Lower leg skin (tissue), 4 donors: ENCODE measurements around the gene FLNB. TPM values are rescaled to one million over a fixed set of nuclear protein-coding genes. Genes with fewer than 3 reads are reported as not detected.

Source experiments
- DNase-seq, 2 donors: peaks; one replicate each; pipeline ENCODE4 v3.0.0-alpha.2; 2019; ENCODE audit warnings: low spot score in 2 of 2
- H3K4me3 ChIP-seq: fragments of 200-600 bp; sonication (generic); 2 replicates; pipeline ENCODE4 v1.5.1; 2017; ENCODE audit warnings: mild to moderate bottlenecking, low read depth; ENCODE audit not compliant: poor library complexity, severe bottlenecking
- POLR2A ChIP-seq, 2 donors: fragments of 450-650 bp; IDR thresholded peaks; one replicate each; pipeline ENCODE4 v1.6.1; 2016 to 2017; ENCODE audit warnings: antibody characterized with exemption in 2 of 2, mild to moderate bottlenecking in 1 of 2, moderate library complexity in 1 of 2
- WGBS, 2 donors: methylation state at CpG; one replicate each; pipeline ENCODE4 v1.1.5; 2018; 5-methylcytosine and 5-hydroxymethylcytosine counted together
- intact Hi-C: fragments of 100-400 bp; cut with DNase I; formaldehyde crosslinking; loops from one replicate; pipeline ENCODE4 v1.15.0; 2023; ENCODE audit warnings: low total_unique reads
- total RNA-seq, 4 donors: library from RNA; depleted of rRNA; stranded (reverse); fragments of >200 nt; gene quantifications; one replicate each; pipeline ENCODE4 v1.1.0, GENCODE V29; 2016
- TF ChIP-seq, protein P1 (sequence below), 3 donors: fragments of 450-650 bp; IDR thresholded peaks; one replicate each; pipeline ENCODE4 v1.5.1; 2016; ENCODE audit warnings: antibody characterized with exemption in 3 of 3, mild to moderate bottlenecking in 3 of 3, moderate library complexity in 2 of 3

The FLNB gene
- total RNA-seq, 4 donors from 2014 or later: 108 to 155 (median 128) TPM

DNA sequence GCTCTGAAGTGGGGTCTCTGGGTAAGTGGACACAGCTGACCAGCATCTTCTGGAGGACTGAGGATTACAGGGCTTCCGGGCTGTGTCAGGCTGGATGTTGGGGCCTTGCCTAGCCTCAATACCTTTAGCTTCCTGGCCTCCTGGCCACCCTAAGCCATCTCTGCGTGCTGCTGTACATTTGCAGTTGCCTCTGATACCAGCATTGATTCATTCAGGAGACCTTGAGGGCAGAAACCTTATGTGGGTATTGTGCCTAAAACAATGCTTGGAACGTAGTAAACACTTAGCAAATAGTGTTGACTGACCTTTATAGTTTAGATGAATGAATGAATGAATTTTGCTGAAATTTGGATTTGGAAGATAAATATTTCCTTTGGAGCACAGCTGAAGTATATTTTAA is 97.0 kb downstream of the FLNB start:
- intact Hi-C loops: no loop called here
- no peak for TF ChIP-seq POLR2A (IDR thresholded peaks at IDR 0.05)
- TF ChIP-seq, protein P1, sequence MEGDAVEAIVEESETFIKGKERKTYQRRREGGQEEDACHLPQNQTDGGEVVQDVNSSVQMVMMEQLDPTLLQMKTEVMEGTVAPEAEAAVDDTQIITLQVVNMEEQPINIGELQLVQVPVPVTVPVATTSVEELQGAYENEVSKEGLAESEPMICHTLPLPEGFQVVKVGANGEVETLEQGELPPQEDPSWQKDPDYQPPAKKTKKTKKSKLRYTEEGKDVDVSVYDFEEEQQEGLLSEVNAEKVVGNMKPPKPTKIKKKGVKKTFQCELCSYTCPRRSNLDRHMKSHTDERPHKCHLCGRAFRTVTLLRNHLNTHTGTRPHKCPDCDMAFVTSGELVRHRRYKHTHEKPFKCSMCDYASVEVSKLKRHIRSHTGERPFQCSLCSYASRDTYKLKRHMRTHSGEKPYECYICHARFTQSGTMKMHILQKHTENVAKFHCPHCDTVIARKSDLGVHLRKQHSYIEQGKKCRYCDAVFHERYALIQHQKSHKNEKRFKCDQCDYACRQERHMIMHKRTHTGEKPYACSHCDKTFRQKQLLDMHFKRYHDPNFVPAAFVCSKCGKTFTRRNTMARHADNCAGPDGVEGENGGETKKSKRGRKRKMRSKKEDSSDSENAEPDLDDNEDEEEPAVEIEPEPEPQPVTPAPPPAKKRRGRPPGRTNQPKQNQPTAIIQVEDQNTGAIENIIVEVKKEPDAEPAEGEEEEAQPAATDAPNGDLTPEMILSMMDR (IDR thresholded peaks at IDR 0.05): no peak
- 90 to 92% methylated on average over 3 of the region's 3 CpGs for WGBS, 2 donors
- DNase-seq: no peak
- H3K4me3 ChIP-seq: no peak overlapping the region

DNA sequence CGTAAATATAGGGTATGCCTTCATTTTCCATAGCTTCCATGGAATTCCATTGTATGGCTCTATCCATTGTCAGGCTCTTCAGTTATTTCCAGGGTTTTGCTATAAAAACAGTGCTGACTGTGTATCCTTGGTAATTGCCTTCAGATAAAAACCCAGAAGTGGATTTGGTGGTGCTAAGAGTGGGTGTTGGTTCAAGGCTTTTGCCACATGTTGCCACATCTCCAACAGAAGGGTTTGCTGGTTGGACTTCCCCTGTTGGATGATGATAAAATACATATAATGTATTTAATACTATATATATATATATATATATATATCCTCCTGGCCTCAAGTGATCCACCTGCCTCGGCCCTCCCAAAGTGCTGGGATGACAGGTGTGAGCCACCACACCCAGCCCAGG is 97.8 kb downstream of the FLNB start:
- WGBS, 2 donors: 92 to 97% methylated on average over 2 of the region's 2 CpGs
- no peak for TF ChIP-seq POLR2A (IDR thresholded peaks at IDR 0.05)
- TF ChIP-seq, protein P1 (IDR thresholded peaks at IDR 0.05): no peak
- H3K4me3 ChIP-seq: no peak overlapping the region
- no peak for DNase-seq
- intact Hi-C loops: no loop called here

DNA sequence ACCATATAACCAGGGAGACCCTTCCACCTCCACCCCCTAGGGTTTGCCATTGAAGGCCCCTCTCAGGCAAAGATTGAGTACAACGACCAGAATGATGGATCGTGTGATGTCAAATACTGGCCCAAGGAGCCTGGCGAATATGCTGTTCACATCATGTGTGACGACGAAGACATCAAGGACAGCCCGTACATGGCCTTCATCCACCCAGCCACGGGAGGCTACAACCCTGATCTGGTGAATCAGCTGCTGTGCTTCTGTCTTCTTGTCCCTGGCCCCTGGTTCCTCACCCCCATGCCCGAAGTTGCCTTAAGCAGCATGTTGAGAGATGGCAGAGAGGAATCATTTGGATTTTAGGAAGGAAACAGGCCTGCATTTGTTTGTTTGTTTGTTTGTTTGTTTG is 98.4 kb downstream of the FLNB start:
- no peak overlapping the region for H3K4me3 ChIP-seq
- intact Hi-C loops: no loop called here
- TF ChIP-seq, protein P1 (IDR thresholded peaks at IDR 0.05): no peak
- TF ChIP-seq POLR2A (IDR thresholded peaks at IDR 0.05): no peak
- WGBS, 2 donors: 94 to 96% methylated on average over 8 of the region's 8 CpGs
- DNase-seq: no peak

DNA sequence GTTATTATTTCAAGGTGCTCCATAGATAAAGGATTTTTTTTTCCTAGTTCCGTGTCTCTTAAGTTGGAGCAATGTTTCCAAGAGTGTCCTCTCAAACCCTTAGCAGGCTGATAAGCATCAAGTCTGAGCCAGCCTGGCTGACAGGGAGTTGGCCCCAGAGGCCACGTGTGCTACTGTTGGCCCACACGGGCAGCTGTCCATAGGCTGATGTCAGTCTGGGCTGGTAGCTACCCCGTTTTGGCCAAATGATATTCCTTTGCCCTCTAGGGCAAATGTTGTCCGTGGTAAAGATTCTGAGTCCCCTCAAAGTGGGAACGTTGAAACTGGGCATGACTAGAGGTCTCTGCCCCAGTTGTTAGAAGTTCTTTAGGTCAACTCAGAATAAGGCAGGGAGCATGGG is 99.4 kb downstream of the FLNB start:
- TF ChIP-seq, protein P1 (IDR thresholded peaks at IDR 0.05): no peak
- no peak for TF ChIP-seq POLR2A (IDR thresholded peaks at IDR 0.05)
- WGBS, 2 donors: 88 to 89% methylated on average over 6 of the region's 6 CpGs
- intact Hi-C loops: no loop called here
- no peak overlapping the region for H3K4me3 ChIP-seq
- DNase-seq: no peak

DNA sequence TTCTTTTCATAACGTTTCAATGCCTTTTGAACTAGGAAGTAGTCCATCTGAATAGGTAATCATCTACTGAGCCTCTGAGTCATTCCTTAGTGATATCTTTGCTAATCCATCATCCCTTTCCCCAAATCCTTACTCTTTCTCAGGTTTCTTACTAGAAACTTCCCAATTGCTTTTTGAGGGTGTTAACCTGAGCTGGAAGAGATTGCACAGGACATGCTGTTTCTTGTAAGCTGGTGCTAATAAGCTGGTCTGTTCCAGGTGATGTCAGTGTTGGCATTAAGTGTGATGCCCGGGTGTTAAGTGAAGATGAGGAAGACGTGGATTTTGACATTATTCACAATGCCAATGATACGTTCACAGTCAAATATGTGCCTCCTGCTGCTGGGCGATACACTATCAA is 101.5 kb downstream of the FLNB start:
- 51 to 73% methylated on average over 5 of the region's 5 CpGs for WGBS, 2 donors
- DNase-seq: no peak
- TF ChIP-seq, protein P1 (IDR thresholded peaks at IDR 0.05): no peak
- TF ChIP-seq POLR2A (IDR thresholded peaks at IDR 0.05): no peak
- intact Hi-C loops: no loop called here
- H3K4me3 ChIP-seq: no peak overlapping the region

DNA sequence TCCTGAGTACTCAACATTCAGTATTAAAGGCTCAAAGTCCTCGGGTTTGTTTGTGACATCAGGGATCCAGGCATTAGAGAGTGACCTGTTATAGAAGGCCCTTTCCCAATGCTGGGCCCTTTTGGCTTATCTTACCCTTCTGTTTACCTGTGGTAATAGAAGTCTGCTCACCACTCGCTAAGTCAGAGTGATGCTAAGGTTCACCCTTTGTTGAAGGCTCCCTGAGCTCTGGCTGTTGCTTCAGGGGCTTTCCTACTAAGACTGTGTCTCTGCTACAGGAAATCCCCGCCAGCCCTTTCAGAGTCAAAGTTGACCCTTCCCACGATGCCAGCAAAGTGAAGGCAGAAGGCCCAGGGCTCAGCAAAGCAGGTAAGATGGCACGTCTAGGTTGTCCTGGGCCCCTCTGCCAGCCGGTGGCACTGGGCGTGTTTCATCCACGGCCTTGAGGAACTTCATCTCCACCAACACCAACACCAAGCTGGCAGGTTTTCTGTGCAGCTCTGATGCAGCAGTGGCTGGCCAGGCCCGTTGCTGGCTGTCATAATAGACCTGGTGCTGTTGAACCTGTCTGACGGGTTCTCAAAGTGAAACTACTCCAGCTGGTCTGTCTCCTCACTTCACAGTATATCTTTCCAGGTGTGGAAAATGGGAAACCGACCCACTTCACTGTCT is 103.4 kb downstream of the FLNB start:
- TF ChIP-seq, protein P1 (IDR thresholded peaks at IDR 0.05): no peak
- TF ChIP-seq POLR2A (IDR thresholded peaks at IDR 0.05): no peak
- DNase-seq: peak in 1 of 2 donors; percentile 79
- intact Hi-C loops: no loop called here
- no peak overlapping the region for H3K4me3 ChIP-seq
- 60 to 68% methylated on average over 10 to 11 of the region's 11 CpGs for WGBS, 2 donors
